TTC549 (cell line): ENCODE results near the gene NIT2.
A peak's percentile ranks its signal among the peaks of the same experiment; 100 is the strongest.
"Not testable (repeated sequence)": the region's sequence is repeated elsewhere in the genome, so short reads cannot be mapped to it uniquely, and the experiment has no call there.

Experiments used
- FAIRE-seq: peaks from 2 replicates; lab custom pipeline; 2012; peaks lifted over from hg19 to GRCh38; lab: Jason Lieb, UNC

NIT2 gene

GRCh38 chr3:100334488-100335351 is at the start of gene NIT2:
Gene NIT2, plus strand, starts transcription at chr3:100334757. Its CDS starts 35 bp downstream, at chr3:100334792.
- no peak for FAIRE-seq

GRCh38 chr3:100288288-100288894 is 46.2 kb upstream of the NIT2 start:
- FAIRE-seq = no peak

GRCh38 chr3:100289339-100289738 is 45.2 kb upstream of the NIT2 start:
- no peak for FAIRE-seq

GRCh38 chr3:100295089-100295488 is 39.5 kb upstream of the NIT2 start:
- no peak for FAIRE-seq

- no peak for FAIRE-seq
Observed at GRCh38 chr3:100297784-100298183, 36.8 kb upstream of the NIT2 start.

- FAIRE-seq = no peak
Observed at GRCh38 chr3:100299016-100299415, 35.5 kb upstream of the NIT2 start.

- FAIRE-seq = no peak
Observed at GRCh38 chr3:100306695-100307094, 27.9 kb upstream of the NIT2 start.

GRCh38 chr3:100310355-100310965 is 24.1 kb upstream of the NIT2 start:
- FAIRE-seq = no peak

GRCh38 chr3:100311011-100311410 is 23.5 kb upstream of the NIT2 start:
- no peak for FAIRE-seq

GRCh38 chr3:100316641-100317069 is 17.9 kb upstream of the NIT2 start:
- peak; percentile 9 for FAIRE-seq

- no peak for FAIRE-seq
Observed at GRCh38 chr3:100317912-100318311, 16.6 kb upstream of the NIT2 start.

GRCh38 chr3:100319951-100320350 is 14.6 kb upstream of the NIT2 start:
- no peak for FAIRE-seq

GRCh38 chr3:100324044-100324443 is 10.5 kb upstream of the NIT2 start:
- FAIRE-seq = no peak

GRCh38 chr3:100325827-100326226 is 8.7 kb upstream of the NIT2 start:
- FAIRE-seq = no peak

GRCh38 chr3:100327377-100327776 is 7.2 kb upstream of the NIT2 start:
- FAIRE-seq = not testable (repeated sequence)

GRCh38 chr3:100329800-100330489 is 4.6 kb upstream of the NIT2 start:
- no peak for FAIRE-seq

GRCh38 chr3:100330651-100331050 is 3.9 kb upstream of the NIT2 start:
- FAIRE-seq = no peak

- FAIRE-seq = no peak
Observed at GRCh38 chr3:100331660-100332059, 2.9 kb upstream of the NIT2 start.

- no peak for FAIRE-seq
Observed at GRCh38 chr3:100333051-100333450, 1.5 kb upstream of the NIT2 start.

- FAIRE-seq = no peak
Observed at GRCh38 chr3:100333970-100334487, 528 bp upstream of the NIT2 start.

- FAIRE-seq = no peak
Observed at GRCh38 chr3:100335434-100335833, 877 bp downstream of the NIT2 start.

GRCh38 chr3:100336229-100336628 is 1.7 kb downstream of the NIT2 start:
- FAIRE-seq = not testable (repeated sequence)
